GM12878 (cell line): Measurements from ENCODE around the gene TANC1. TPM values are rescaled to one million over a fixed set of nuclear protein-coding genes. Genes with fewer than 3 reads are reported as not detected.

ENCODE experiments used
- ATAC-seq: fragments of 200-7000 bp; cut with Tn5 transposase; 3 replicates; pipeline ENCODE4 v1.9.1; 2020; ENCODE audit warnings: mild to moderate bottlenecking, moderate library complexity
- BruUV-seq: library from RNA; stranded (reverse); fragments of 400-500 nt; replicated peaks from 2 replicates; lab custom pipeline; 2021; lab: Mats Ljungman, UMichigan
- CTCF ChIA-PET: fragments of 300-600 bp; sonication (Branson Sonifier 250); formaldehyde crosslinking; extraction: SDS; loops from one replicate; lab custom pipeline; 2021; ENCODE audit warnings: inconsistent platforms; lab: Yijun Ruan, JAX
- POLR2A ChIA-PET: fragments of 350-600 bp; formaldehyde crosslinking; extraction: SDS; loops from one replicate; lab custom pipeline; 2021; ENCODE audit warnings: inconsistent platforms; lab: Charles Lee
- RAD21 ChIA-PET: fragments of 300-600 bp; sonication (Branson Sonifier 250); formaldehyde crosslinking; loops from one replicate; lab custom pipeline; 2023; ENCODE audit warnings: antibody characterized with exemption; ENCODE audit not compliant: unreplicated experiment; lab: Charles Lee
- SMC1A ChIA-PET: fragments of 300-600 bp; sonication (Branson Sonifier 250); formaldehyde crosslinking; loops from one replicate; lab custom pipeline; 2023; ENCODE audit not compliant: unreplicated experiment, uncharacterized antibody; lab: Charles Lee
- DNase-seq: peaks from one replicate; pipeline ENCODE4 v3.0.0-alpha.2; 2011; ENCODE audit warnings: low read depth, low spot score
- FAIRE-seq: peaks from 3 replicates; lab custom pipeline; 2011; peaks lifted over from hg19 to GRCh38; lab: Jason Lieb, UNC
- H2AFZ ChIP-seq: 2 replicates; pipeline ENCODE4 v1.6.0; 2011; ENCODE audit warnings: low read depth, low read length, control low read depth; ENCODE audit not compliant: control insufficient read depth
- H3K27ac ChIP-seq: 2 replicates; pipeline ENCODE4 v1.5.1; 2011; ENCODE audit warnings: control low read depth; ENCODE audit not compliant: control insufficient read depth, insufficient read depth
- H3K27me3 ChIP-seq, 2 experiments: replicated peaks in 1 of 2; 2 replicates each; pipeline versions ENCODE4 v1.6.0 to v1.6.1; 2011; ENCODE audit warnings: low read length in 1 of 2; ENCODE audit not compliant: control insufficient read depth in 2 of 2, insufficient read depth in 2 of 2
- H3K36me3 ChIP-seq, 2 experiments: 2 replicates each; pipeline ENCODE4 v1.5.1; 2011; ENCODE audit warnings: low read length in 1 of 2; ENCODE audit not compliant: control insufficient read depth in 2 of 2, insufficient read depth in 2 of 2
- H3K4me1 ChIP-seq: 2 replicates; pipeline ENCODE4 v1.6.1; 2011; ENCODE audit warnings: mild to moderate bottlenecking, low read length, moderate library complexity, mixed read lengths; ENCODE audit not compliant: control insufficient read depth, insufficient read depth
- H3K4me2 ChIP-seq: 2 replicates; pipeline ENCODE4 v1.6.0; 2011; ENCODE audit warnings: control low read depth; ENCODE audit not compliant: control insufficient read depth, insufficient read depth
- H3K4me3 ChIP-seq: fragments of 200-600 bp; sonication (generic); 2 replicates; pipeline ENCODE4 v1.5.1; 2016
- H3K79me2 ChIP-seq: 2 replicates; pipeline ENCODE4 v1.6.0; 2011; ENCODE audit warnings: low read length; ENCODE audit not compliant: control insufficient read depth, insufficient read depth
- H3K9ac ChIP-seq: 2 replicates; pipeline ENCODE4 v1.8.0; 2011; ENCODE audit warnings: low read length, control low read depth, mixed read lengths; ENCODE audit not compliant: control insufficient read depth, insufficient read depth
- H3K9me3 ChIP-seq: replicated peaks from 3 replicates; pipeline ENCODE4 v1.5.1; 2011; ENCODE audit warnings: mild to moderate bottlenecking, low read length; ENCODE audit not compliant: control insufficient read depth, insufficient read depth
- H4K20me1 ChIP-seq: 2 replicates; pipeline ENCODE4 v1.6.0; 2011; ENCODE audit not compliant: control insufficient read depth, insufficient read depth
- GABPA ChIP-seq: IDR thresholded peaks from 2 replicates; pipeline ENCODE4 v1.6.1; 2014; ENCODE audit warnings: antibody characterized with exemption, low read depth, mild to moderate bottlenecking, inconsistent platforms
- PAX8 ChIP-seq: fragments of 450-650 bp; IDR thresholded peaks from 2 replicates; pipeline ENCODE4 v1.6.1; 2017; ENCODE audit warnings: mild to moderate bottlenecking, moderate library complexity
- RBBP5 ChIP-seq: fragments of 200-600 bp; sonication (generic); conservative IDR thresholded peaks from 2 replicates; pipeline ENCODE4 v1.6.1; 2016
- SP1 ChIP-seq: IDR thresholded peaks from one replicate; pipeline ENCODE4 v1.6.1; 2011; ENCODE audit warnings: low read depth, low read length
- ZNF207 ChIP-seq: fragments of 450-650 bp; IDR thresholded peaks from 2 replicates; pipeline ENCODE4 v1.6.1; 2014; ENCODE audit warnings: antibody characterized with exemption, mild to moderate bottlenecking, borderline replicate concordance
- WGBS: methylation state at CpG from one replicate; pipeline ENCODE4 v1.1.6; 2016; ENCODE audit warnings: low lambda C conversion rate; ENCODE audit not compliant: insufficient replicate concordance, insufficient coverage; ENCODE audit errors: missing lambda C conversion rate; 5-methylcytosine and 5-hydroxymethylcytosine counted together
- in situ Hi-C: fragments of 300-500 bp; cut with MboI; formaldehyde crosslinking; loops from 9 replicates; pipeline ENCODE4 v1.14.3; 2018; ENCODE audit warnings: mixed read lengths
- intact Hi-C: fragments of 100-400 bp; cut with micrococcal nuclease; formaldehyde crosslinking; loops from one replicate; pipeline ENCODE4 v1.14.2; 2022; ENCODE audit not compliant: unreplicated experiment
- polyA plus RNA-seq, 11 experiments: library from polyadenylated mRNA; depleted of rRNA in 4 of 11; unstranded in 6 of 11; stranded (reverse) in 5 of 11; fragments of >200 nt; fragmentation: Nextera tagmentation in 4 of 11; fragmentation: Illumina TruSeq in 1 of 11; extraction: Ambion mirVana in 4 of 11; extraction: Trizol in 1 of 11; gene quantifications; 1 replicate in 1 of 11; 2 replicates in 10 of 11; pipeline versions ENCODE4 v1.2.1 to v1.2.3, GENCODE V29; 2011 to 2016; ENCODE audit warnings: inconsistent platforms in 2 of 11, missing spikeins in 2 of 11, low read depth in 1 of 11
- total RNA-seq, 4 experiments: library from RNA; depleted of rRNA in 3 of 4; stranded (reverse); fragments of >200 nt in 3 of 4; fragmentation: Illumina TruSeq in 1 of 4; extraction: Trizol in 1 of 4; gene quantifications; 2 replicates each; pipeline versions ENCODE4 v1.2.1 to v1.2.3, GENCODE V29; 2013 to 2021
- TF ChIP-seq, protein P1 (sequence below): fragments of 450-650 bp; IDR thresholded peaks from 2 replicates; pipeline ENCODE4 v1.6.1; 2017; ENCODE audit warnings: mild to moderate bottlenecking, moderate library complexity
- TF ChIP-seq, protein P2 (sequence below): IDR thresholded peaks from 2 replicates; pipeline ENCODE4 v1.6.1; 2012; ENCODE audit warnings: improper control_type of control experiment, low read depth, low read length; ENCODE audit not compliant: insufficient replicate concordance

The TANC1 gene
- total and polyA plus RNA-seq, 10 of the 15 experiments (the other 5 are each of a cell fraction or from before 2014, with no cell fraction given) = 0.05 to 5.0 (median 0.34) TPM

DNA sequence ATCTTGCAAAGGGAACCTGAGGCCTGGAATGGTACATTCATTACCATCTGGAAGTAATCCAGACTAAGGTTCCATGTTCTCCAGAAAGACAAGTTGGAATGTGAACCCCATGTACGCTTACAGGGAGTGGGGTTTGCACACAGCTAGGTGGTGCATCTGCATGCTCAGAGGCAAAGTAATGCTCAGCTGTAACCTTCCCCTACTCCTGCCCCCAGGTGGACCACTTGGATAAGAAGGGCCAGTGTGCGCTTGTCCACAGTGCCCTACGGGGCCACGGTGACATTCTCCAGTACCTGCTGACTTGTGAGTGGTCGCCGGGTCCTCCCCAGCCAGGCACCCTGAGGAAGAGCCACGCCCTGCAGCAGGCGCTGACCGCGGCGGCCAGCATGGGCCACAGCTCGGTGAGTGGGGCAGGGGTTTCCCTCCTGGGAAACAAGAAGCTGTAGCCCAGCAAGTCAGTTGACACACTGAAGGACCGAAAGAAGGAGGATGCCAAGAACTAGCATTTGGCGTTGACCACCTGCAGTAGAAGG is 228.0 kb downstream of the TANC1 start:
- SMC1A ChIA-PET = interaction anchor here (1.3 kb wide), 1 partner anchor 13 kb away, joined by 4 read pairs; no protein-coding TSS in a partner anchor
- intact Hi-C loops (no loop called here), in situ Hi-C loops (no loop called here)
- ATAC-seq (no peak), DNase-seq (no peak), FAIRE-seq (no peak)
- Histone ChIP-seq H2AFZ (no peak overlapping the region), H4K20me1 (no peaks in the 10 kb centered on the region), H3K27me3 (no peaks in the 10 kb centered on the region), H3K9ac (no peak overlapping the region), H3K4me3 (no peak overlapping the region), H3K4me2 (no peak overlapping the region), H3K79me2 (no peaks in the 10 kb centered on the region), H3K27ac (no peak overlapping the region), H3K4me1 (peaks cover 8% of the 10 kb centered on the region), H3K9me3 (no peaks in the 10 kb centered on the region), H3K36me3 (no peaks in the 10 kb centered on the region; a peak in 1 of 4 replicates)
- POLR2A ChIA-PET = no interaction called here
- TF ChIP-seq ZNF207 = no peak
- TF ChIP-seq PAX8 = no peak
- TF ChIP-seq, protein P1, sequence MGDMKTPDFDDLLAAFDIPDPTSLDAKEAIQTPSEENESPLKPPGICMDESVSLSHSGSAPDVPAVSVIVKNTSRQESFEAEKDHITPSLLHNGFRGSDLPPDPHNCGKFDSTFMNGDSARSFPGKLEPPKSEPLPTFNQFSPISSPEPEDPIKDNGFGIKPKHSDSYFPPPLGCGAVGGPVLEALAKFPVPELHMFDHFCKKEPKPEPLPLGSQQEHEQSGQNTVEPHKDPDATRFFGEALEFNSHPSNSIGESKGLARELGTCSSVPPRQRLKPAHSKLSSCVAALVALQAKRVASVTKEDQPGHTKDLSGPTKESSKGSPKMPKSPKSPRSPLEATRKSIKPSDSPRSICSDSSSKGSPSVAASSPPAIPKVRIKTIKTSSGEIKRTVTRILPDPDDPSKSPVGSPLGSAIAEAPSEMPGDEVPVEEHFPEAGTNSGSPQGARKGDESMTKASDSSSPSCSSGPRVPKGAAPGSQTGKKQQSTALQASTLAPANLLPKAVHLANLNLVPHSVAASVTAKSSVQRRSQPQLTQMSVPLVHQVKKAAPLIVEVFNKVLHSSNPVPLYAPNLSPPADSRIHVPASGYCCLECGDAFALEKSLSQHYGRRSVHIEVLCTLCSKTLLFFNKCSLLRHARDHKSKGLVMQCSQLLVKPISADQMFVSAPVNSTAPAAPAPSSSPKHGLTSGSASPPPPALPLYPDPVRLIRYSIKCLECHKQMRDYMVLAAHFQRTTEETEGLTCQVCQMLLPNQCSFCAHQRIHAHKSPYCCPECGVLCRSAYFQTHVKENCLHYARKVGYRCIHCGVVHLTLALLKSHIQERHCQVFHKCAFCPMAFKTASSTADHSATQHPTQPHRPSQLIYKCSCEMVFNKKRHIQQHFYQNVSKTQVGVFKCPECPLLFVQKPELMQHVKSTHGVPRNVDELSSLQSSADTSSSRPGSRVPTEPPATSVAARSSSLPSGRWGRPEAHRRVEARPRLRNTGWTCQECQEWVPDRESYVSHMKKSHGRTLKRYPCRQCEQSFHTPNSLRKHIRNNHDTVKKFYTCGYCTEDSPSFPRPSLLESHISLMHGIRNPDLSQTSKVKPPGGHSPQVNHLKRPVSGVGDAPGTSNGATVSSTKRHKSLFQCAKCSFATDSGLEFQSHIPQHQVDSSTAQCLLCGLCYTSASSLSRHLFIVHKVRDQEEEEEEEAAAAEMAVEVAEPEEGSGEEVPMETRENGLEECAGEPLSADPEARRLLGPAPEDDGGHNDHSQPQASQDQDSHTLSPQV = no peak
- TF ChIP-seq RBBP5 = no peak
- TF ChIP-seq SP1 = no peak
- TF ChIP-seq GABPA = no peak
- TF ChIP-seq, protein P2, sequence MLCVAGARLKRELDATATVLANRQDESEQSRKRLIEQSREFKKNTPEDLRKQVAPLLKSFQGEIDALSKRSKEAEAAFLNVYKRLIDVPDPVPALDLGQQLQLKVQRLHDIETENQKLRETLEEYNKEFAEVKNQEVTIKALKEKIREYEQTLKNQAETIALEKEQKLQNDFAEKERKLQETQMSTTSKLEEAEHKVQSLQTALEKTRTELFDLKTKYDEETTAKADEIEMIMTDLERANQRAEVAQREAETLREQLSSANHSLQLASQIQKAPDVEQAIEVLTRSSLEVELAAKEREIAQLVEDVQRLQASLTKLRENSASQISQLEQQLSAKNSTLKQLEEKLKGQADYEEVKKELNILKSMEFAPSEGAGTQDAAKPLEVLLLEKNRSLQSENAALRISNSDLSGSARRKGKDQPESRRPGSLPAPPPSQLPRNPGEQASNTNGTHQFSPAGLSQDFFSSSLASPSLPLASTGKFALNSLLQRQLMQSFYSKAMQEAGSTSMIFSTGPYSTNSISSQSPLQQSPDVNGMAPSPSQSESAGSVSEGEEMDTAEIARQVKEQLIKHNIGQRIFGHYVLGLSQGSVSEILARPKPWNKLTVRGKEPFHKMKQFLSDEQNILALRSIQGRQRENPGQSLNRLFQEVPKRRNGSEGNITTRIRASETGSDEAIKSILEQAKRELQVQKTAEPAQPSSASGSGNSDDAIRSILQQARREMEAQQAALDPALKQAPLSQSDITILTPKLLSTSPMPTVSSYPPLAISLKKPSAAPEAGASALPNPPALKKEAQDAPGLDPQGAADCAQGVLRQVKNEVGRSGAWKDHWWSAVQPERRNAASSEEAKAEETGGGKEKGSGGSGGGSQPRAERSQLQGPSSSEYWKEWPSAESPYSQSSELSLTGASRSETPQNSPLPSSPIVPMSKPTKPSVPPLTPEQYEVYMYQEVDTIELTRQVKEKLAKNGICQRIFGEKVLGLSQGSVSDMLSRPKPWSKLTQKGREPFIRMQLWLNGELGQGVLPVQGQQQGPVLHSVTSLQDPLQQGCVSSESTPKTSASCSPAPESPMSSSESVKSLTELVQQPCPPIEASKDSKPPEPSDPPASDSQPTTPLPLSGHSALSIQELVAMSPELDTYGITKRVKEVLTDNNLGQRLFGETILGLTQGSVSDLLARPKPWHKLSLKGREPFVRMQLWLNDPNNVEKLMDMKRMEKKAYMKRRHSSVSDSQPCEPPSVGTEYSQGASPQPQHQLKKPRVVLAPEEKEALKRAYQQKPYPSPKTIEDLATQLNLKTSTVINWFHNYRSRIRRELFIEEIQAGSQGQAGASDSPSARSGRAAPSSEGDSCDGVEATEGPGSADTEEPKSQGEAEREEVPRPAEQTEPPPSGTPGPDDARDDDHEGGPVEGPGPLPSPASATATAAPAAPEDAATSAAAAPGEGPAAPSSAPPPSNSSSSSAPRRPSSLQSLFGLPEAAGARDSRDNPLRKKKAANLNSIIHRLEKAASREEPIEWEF = no peak
- RAD21 ChIA-PET = no interaction called here
- no TSS peak for BruUV-seq
- 91% methylated on average over 14 of the region's 14 CpGs for WGBS
- CTCF ChIA-PET = interaction anchor here (0.7 to 2.1 kb wide), 2 partner anchors 77 to 424 kb away, joined by 3 to 6 read pairs; no protein-coding TSS in a partner anchor
